HG03095 (cell line): ENCODE results near the gene DCAF5.

Experiments
- ATAC-seq: cut with Tn5 transposase; IDR thresholded peaks from one replicate; pipeline ENCODE4 v1.9.1; 2021; ENCODE audit warnings: moderate library complexity; ENCODE audit not compliant: unreplicated experiment

DCAF5 gene

GRCh38 chr14:69149461-69150244 lies 3.3 kb downstream of the DCAF5 start:
- no peak for ATAC-seq

GRCh38 chr14:69142101-69142500 lies 10.8 kb downstream of the DCAF5 start:
- no peak for ATAC-seq

GRCh38 chr14:69141550-69141949 lies 11.4 kb downstream of the DCAF5 start:
- no peak for ATAC-seq

GRCh38 chr14:69139743-69140142 lies 13.2 kb downstream of the DCAF5 start:
- no peak for ATAC-seq

- ATAC-seq = no peak
Observed at GRCh38 chr14:69137843-69138535, 14.9 kb downstream of the DCAF5 start.

- no peak for ATAC-seq
Observed at GRCh38 chr14:69137416-69137815, 15.5 kb downstream of the DCAF5 start.

- no peak for ATAC-seq
Observed at GRCh38 chr14:69135133-69135532, 17.8 kb downstream of the DCAF5 start.

GRCh38 chr14:69133206-69134125 lies 19.5 kb downstream of the DCAF5 start:
- no peak for ATAC-seq

GRCh38 chr14:69132513-69133181 lies 20.3 kb downstream of the DCAF5 start:
- ATAC-seq = no peak

- no peak for ATAC-seq
Observed at GRCh38 chr14:69131176-69131575, 21.7 kb downstream of the DCAF5 start.

GRCh38 chr14:69129264-69129880 lies 23.5 kb downstream of the DCAF5 start:
- peak; percentile 57 for ATAC-seq

GRCh38 chr14:69118305-69118704 lies 34.6 kb downstream of the DCAF5 start:
- ATAC-seq = no peak

GRCh38 chr14:69117020-69117767 lies 35.7 kb downstream of the DCAF5 start:
- no peak for ATAC-seq

- ATAC-seq = no peak
Observed at GRCh38 chr14:69115407-69116185, 37.3 kb downstream of the DCAF5 start.

GRCh38 chr14:69114763-69115162 lies 38.2 kb downstream of the DCAF5 start:
- no peak for ATAC-seq

- no peak for ATAC-seq
Observed at GRCh38 chr14:69108358-69108757, 44.6 kb downstream of the DCAF5 start.

GRCh38 chr14:69107407-69108003 lies 45.4 kb downstream of the DCAF5 start:
- no peak for ATAC-seq

- ATAC-seq = no peak
Observed at GRCh38 chr14:69106451-69106850, 46.5 kb downstream of the DCAF5 start.
